Liver (tissue), 9 donors: Measurements from ENCODE around the gene SEPTIN8. TPM values are rescaled to one million over a fixed set of nuclear protein-coding genes. Genes with fewer than 3 reads are reported as not detected.
A peak's percentile ranks its signal among the peaks of the same experiment; 100 is the strongest.

Experiments
- DNase-seq: peaks from one replicate; pipeline ENCODE4 v3.0.0-alpha.2; 2017; ENCODE audit warnings: low spot score
- H3K27ac ChIP-seq, 2 donors: one replicate each; pipeline ENCODE4 v1.7.0; 2013; ENCODE audit warnings: inconsistent platforms in 2 of 2, low read length in 2 of 2, control low read depth in 1 of 2, low read depth in 1 of 2, mild to moderate bottlenecking in 1 of 2
- H3K27me3 ChIP-seq, 4 donors: one replicate each; pipeline versions ENCODE4 v1.6.1 to v1.7.0; 2013; ENCODE audit warnings: low read length in 3 of 4, inconsistent platforms in 1 of 4, mild to moderate bottlenecking in 1 of 4, moderate library complexity in 1 of 4; ENCODE audit not compliant: control insufficient read depth in 4 of 4, insufficient read depth in 4 of 4
- H3K36me3 ChIP-seq, 4 donors: one replicate each; pipeline versions ENCODE4 v1.6.1 to v1.7.0; 2013; ENCODE audit warnings: low read length in 3 of 4, mild to moderate bottlenecking in 3 of 4, low read depth in 1 of 4, moderate library complexity in 1 of 4; ENCODE audit not compliant: control insufficient read depth in 4 of 4, insufficient read depth in 3 of 4
- H3K4me1 ChIP-seq, 4 donors: one replicate each; pipeline versions ENCODE4 v1.6.1 to v1.7.0; 2013; ENCODE audit warnings: low read length in 3 of 4, mild to moderate bottlenecking in 3 of 4, moderate library complexity in 1 of 4; ENCODE audit not compliant: control insufficient read depth in 4 of 4, insufficient read depth in 4 of 4
- H3K4me3 ChIP-seq, 3 donors: one replicate each; pipeline versions ENCODE4 v1.6.1 to v1.7.0; 2013; ENCODE audit warnings: low read length in 3 of 3, control low read depth in 1 of 3, low read depth in 1 of 3, mild to moderate bottlenecking in 1 of 3
- H3K9ac ChIP-seq, 2 donors: one replicate each; pipeline ENCODE4 v1.7.0; 2013; ENCODE audit warnings: low read length in 2 of 2, mild to moderate bottlenecking in 2 of 2, moderate library complexity in 2 of 2, control low read depth in 1 of 2, low read depth in 1 of 2
- H3K9me3 ChIP-seq, 4 donors: one replicate each; pipeline versions ENCODE4 v1.6.1 to v1.7.0; 2013; ENCODE audit warnings: low read length in 3 of 4; ENCODE audit not compliant: control insufficient read depth in 4 of 4
- ATF3 ChIP-seq: IDR thresholded peaks from 2 replicates; pipeline ENCODE4 v1.6.1; 2016; ENCODE audit warnings: antibody characterized with exemption
- CTCF ChIP-seq: fragments of 150-350 bp; IDR thresholded peaks from 2 replicates; pipeline ENCODE4 v1.5.1; 2017; ENCODE audit warnings: improper control_type of control experiment, low read depth, low read length; ENCODE audit not compliant: missing input control
- EGR1 ChIP-seq, 2 donors: IDR thresholded peaks; 2 replicates each; pipeline ENCODE4 v1.6.1; 2016 to 2018; ENCODE audit warnings: antibody characterized with exemption in 2 of 2, low read depth in 2 of 2
- FOXA1 ChIP-seq: IDR thresholded peaks from 2 replicates; pipeline ENCODE4 v1.6.1; 2016; ENCODE audit warnings: antibody characterized with exemption
- FOXA2 ChIP-seq: IDR thresholded peaks from 2 replicates; pipeline ENCODE4 v1.6.1; 2016; ENCODE audit warnings: antibody characterized with exemption
- GABPA ChIP-seq, 2 donors: IDR thresholded peaks in 1 of 2; conservative IDR thresholded peaks in 1 of 2; 2 replicates each; pipeline ENCODE4 v1.6.1; 2016; ENCODE audit warnings: antibody characterized with exemption in 2 of 2, mild to moderate bottlenecking in 1 of 2, moderate library complexity in 1 of 2
- HNF4A ChIP-seq, 2 donors: conservative IDR thresholded peaks; 2 replicates each; pipeline ENCODE4 v1.6.1; 2016; ENCODE audit warnings: antibody characterized with exemption in 2 of 2, mild to moderate bottlenecking in 2 of 2
- HNF4G ChIP-seq: IDR thresholded peaks from 2 replicates; pipeline ENCODE4 v1.6.1; 2016; ENCODE audit warnings: antibody characterized with exemption
- JUND ChIP-seq, 2 donors: IDR thresholded peaks; 2 replicates each; pipeline ENCODE4 v1.6.1; 2016; ENCODE audit warnings: antibody characterized with exemption in 2 of 2
- MAX ChIP-seq: IDR thresholded peaks from 2 replicates; pipeline ENCODE4 v1.6.1; 2016; ENCODE audit warnings: antibody characterized with exemption
- NR2F2 ChIP-seq: IDR thresholded peaks from 2 replicates; pipeline ENCODE4 v1.6.1; 2016; ENCODE audit warnings: antibody characterized with exemption
- RAD21 ChIP-seq, 2 donors: IDR thresholded peaks; 2 replicates each; pipeline ENCODE4 v1.6.1; 2016; ENCODE audit warnings: antibody characterized with exemption in 2 of 2, mild to moderate bottlenecking in 2 of 2
- REST ChIP-seq: IDR thresholded peaks from 2 replicates; pipeline ENCODE4 v1.6.1; 2016; ENCODE audit warnings: antibody characterized with exemption, mild to moderate bottlenecking
- RXRA ChIP-seq, 2 donors: IDR thresholded peaks; 2 replicates each; pipeline ENCODE4 v1.6.1; 2017 to 2018; ENCODE audit warnings: antibody characterized with exemption in 2 of 2, mild to moderate bottlenecking in 1 of 2
- SP1 ChIP-seq: IDR thresholded peaks from 2 replicates; pipeline ENCODE4 v1.6.1; 2018; ENCODE audit warnings: antibody characterized with exemption, mild to moderate bottlenecking
- TAF1 ChIP-seq: conservative IDR thresholded peaks from 2 replicates; pipeline ENCODE4 v1.6.1; 2016; ENCODE audit warnings: antibody characterized with exemption, mild to moderate bottlenecking
- YY1 ChIP-seq: IDR thresholded peaks from 2 replicates; pipeline ENCODE4 v1.6.1; 2016; ENCODE audit warnings: antibody characterized with exemption, mild to moderate bottlenecking
- ZBTB33 ChIP-seq: IDR thresholded peaks from 2 replicates; pipeline ENCODE4 v1.6.1; 2016; ENCODE audit warnings: antibody characterized with exemption
- WGBS: extraction: QIAGEN DNeasy Blood & Tissue Kit; methylation state at CpG from one replicate; pipeline ENCODE4 v1.1.7; 2013; 5-methylcytosine and 5-hydroxymethylcytosine counted together
- polyA plus RNA-seq, 2 donors: library from polyadenylated mRNA; stranded (reverse) in 1 of 2; unstranded in 1 of 2; fragments of 200-250 nt in 1 of 2; fragments of >200 nt in 1 of 2; fragmentation: Nextera tagmentation in 1 of 2; extraction: Ambion mirVana in 1 of 2; gene quantifications; one replicate each; pipeline versions ENCODE4 v1.2.1 to v1.2.3, GENCODE V29; 2013 to 2015
- total RNA-seq, 2 donors: library from RNA; depleted of rRNA; stranded (reverse); fragments of >200 nt; gene quantifications; one replicate each; pipeline ENCODE4 v1.2.3, GENCODE V29; 2014
- donor health status: healthy.
- donor health status: healthy.
- donor health status: healthy.
- donor health status: healthy.
- donor health status: healthy.

Gene SEPTIN8
- total and polyA plus RNA-seq, 4 donors: 4.7 to 16.5 (median 9.8) TPM

- no peak overlapping the region for H3K9ac ChIP-seq
- no peak overlapping the region for H3K27ac ChIP-seq
- no peak for TF ChIP-seq EGR1 (IDR thresholded peaks at IDR 0.05; ENCODE audit: low read depth in 2 of 2)
- TF ChIP-seq YY1: no peak
- TF ChIP-seq RXRA (IDR thresholded peaks at IDR 0.05): no peak
- TF ChIP-seq NR2F2: no peak
- TF ChIP-seq REST: no peak
- TF ChIP-seq MAX: no peak
- TF ChIP-seq ATF3: no peak
- TF ChIP-seq CTCF: no peak
- TF ChIP-seq HNF4G: no peak
- no peak for TF ChIP-seq ZBTB33
- no peak for TF ChIP-seq FOXA1
- no peak for TF ChIP-seq RAD21 (IDR thresholded peaks at IDR 0.05)
- no peak for TF ChIP-seq JUND (IDR thresholded peaks at IDR 0.05)
- no peak for TF ChIP-seq HNF4A (conservative IDR thresholded peaks at IDR 0.05)
- no peak for TF ChIP-seq SP1
- no peak for TF ChIP-seq FOXA2
- no peak for TF ChIP-seq GABPA (IDR thresholded peaks at IDR 0.05 in 1 of 2, conservative IDR thresholded peaks at IDR 0.05 in 1 of 2)
- TF ChIP-seq TAF1: no peak
- H3K27me3 ChIP-seq: no peaks in the 10 kb centered on the region
- 83% methylated on average over 81 of the region's 81 CpGs for WGBS
- H3K4me1 ChIP-seq: peaks cover 0 to 15% (median 5%) of the 10 kb centered on the region in 4 donors
- no peaks in the 10 kb centered on the region for H3K9me3 ChIP-seq
- peak overlapping the region in 1 of 3 donors; percentile 76 for H3K4me3 ChIP-seq
- DNase-seq: no peak
- no peaks in the 10 kb centered on the region for H3K36me3 ChIP-seq
Observed at GRCh38 chr5:132814503-132815294, 37.7 kb upstream of the SEPTIN8 start.
